ENCODE results near the gene CFAP107.
"Not testable (repeated sequence)": the region's sequence is repeated elsewhere in the genome, so short reads cannot be mapped to it uniquely, and the experiment has no call there.

CFAP107 gene

DNA sequence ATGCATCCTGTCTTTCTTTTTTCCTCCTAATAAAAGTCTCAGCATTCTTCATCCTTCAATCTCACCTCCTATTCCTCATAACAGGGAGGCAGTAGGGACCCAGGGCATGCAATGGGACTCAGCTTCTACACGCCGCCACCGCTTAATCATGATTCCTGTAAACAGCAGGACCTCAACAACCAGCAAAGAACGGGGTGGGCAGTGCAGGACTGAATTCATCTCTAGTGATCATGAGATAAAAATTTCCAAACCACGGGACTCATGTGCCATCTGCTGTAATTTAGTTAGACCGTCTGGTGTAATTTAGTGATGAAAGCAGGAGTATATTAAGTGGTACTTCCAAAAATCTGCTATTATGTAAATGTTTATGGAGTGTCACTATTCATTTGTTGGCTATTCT lies 32.9 kb downstream of the CFAP107 start:
- Histone ChIP-seq H3K79me1 (replicated peaks; ENCODE audit: low read length, poor library complexity, severe bottlenecking) (no peaks in the 10 kb centered on the region), H2BK120ac (ENCODE audit: low read depth, low read length) (no peak overlapping the region)

DNA sequence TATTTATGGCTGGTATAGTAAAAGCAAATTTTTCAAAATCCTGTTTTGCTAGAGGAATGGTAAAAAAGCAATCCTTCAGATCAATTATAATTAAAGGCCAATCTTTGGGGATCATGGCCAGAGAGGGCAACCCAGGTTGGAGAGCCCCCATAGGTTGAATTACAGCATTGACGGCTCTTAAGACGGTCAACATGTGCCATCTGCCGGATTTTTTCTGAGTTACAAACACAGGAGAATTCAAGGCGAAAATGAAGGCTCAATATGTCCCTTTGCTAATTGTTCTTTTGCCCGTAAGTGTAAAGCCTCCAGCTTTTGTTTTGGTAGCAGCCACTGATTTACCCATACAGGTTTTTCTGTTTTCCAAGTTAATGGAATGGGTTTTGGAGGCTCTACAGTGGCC lies 35.5 kb downstream of the CFAP107 start:
- no CpG with 5 or more reads among the region's 5 CpGs for WGBS
- H3K9ac ChIP-seq (ENCODE audit: low read length); H3K4me3 ChIP-seq (ENCODE audit: insufficient read depth in 1 of 2, low read depth in 1 of 2, low read length in 2 of 2); H3K27ac ChIP-seq (ENCODE audit: low read length, poor library complexity, severe bottlenecking); H2BK15ac ChIP-seq (ENCODE audit: low read depth, poor library complexity, severe bottlenecking); H2AFZ ChIP-seq (ENCODE audit: low read depth, low read length); H3K9me3 ChIP-seq (ENCODE audit: control insufficient read depth, low read length); H3K4me1 ChIP-seq (ENCODE audit: control insufficient read depth, insufficient read depth, low read depth, low read length); H3K18ac ChIP-seq (ENCODE audit: low read depth in 1 of 2, low read length in 2 of 2); H2BK120ac ChIP-seq (ENCODE audit: low read depth, low read length); H3K4ac ChIP-seq (ENCODE audit: low read depth in 1 of 2, low read length in 2 of 2); H2BK12ac ChIP-seq (ENCODE audit: low read length in 2 of 2); H3K36me3 ChIP-seq (ENCODE audit: control insufficient read depth in 1 of 2, insufficient read depth in 2 of 2, low read depth in 1 of 2, low read length in 2 of 2); H3K79me1 ChIP-seq (replicated peaks; ENCODE audit: low read length, poor library complexity, severe bottlenecking); H3K4me2 ChIP-seq (ENCODE audit: low read length, poor library complexity, severe bottlenecking); H2AK5ac ChIP-seq (ENCODE audit: low read length, severe bottlenecking); H3K23ac ChIP-seq (ENCODE audit: low read length in 2 of 2); H2BK5ac ChIP-seq (ENCODE audit: low read depth, low read length, poor library complexity, severe bottlenecking); H3K27me3 ChIP-seq (ENCODE audit: control insufficient read depth in 1 of 2, insufficient read depth in 1 of 2, low read length in 2 of 2); H3K14ac ChIP-seq (ENCODE audit: low read length in 2 of 2); H4K8ac ChIP-seq (ENCODE audit: low read length); H4K91ac ChIP-seq (ENCODE audit: low read length); DNase-seq: not testable (repeated sequence)

More for the DNA sequence above, 32.9 kb downstream of the CFAP107 start:
- H3K14ac ChIP-seq (ENCODE audit: low read length in 2 of 2): no peak overlapping the region
- H2BK15ac ChIP-seq (ENCODE audit: low read depth, poor library complexity, severe bottlenecking): no peak overlapping the region
- H3K9me3 ChIP-seq (ENCODE audit: control insufficient read depth, low read length): no peaks in the 10 kb centered on the region
- no peak for DNase-seq
- no peak overlapping the region for H3K18ac ChIP-seq (ENCODE audit: low read depth in 1 of 2, low read length in 2 of 2)
- H3K23ac ChIP-seq (ENCODE audit: low read length in 2 of 2): no peak overlapping the region
- no peak overlapping the region for H2BK12ac ChIP-seq (ENCODE audit: low read length in 2 of 2)
- H3K4me2 ChIP-seq (ENCODE audit: low read length, poor library complexity, severe bottlenecking): no peak overlapping the region
- no peak overlapping the region for H4K91ac ChIP-seq (ENCODE audit: low read length)
- H2AK5ac ChIP-seq (ENCODE audit: low read length, severe bottlenecking): no peak overlapping the region
- H3K36me3 ChIP-seq (ENCODE audit: control insufficient read depth in 1 of 2, insufficient read depth in 2 of 2, low read depth in 1 of 2, low read length in 2 of 2): no peaks in the 10 kb centered on the region
- peaks cover 0 to 9% of the 10 kb centered on the region in 2 experiments for H3K27me3 ChIP-seq (ENCODE audit: control insufficient read depth in 1 of 2, insufficient read depth in 1 of 2, low read length in 2 of 2)
- H3K4me1 ChIP-seq (ENCODE audit: control insufficient read depth, insufficient read depth, low read depth, low read length): no peaks in the 10 kb centered on the region
- H3K4ac ChIP-seq (ENCODE audit: low read depth in 1 of 2, low read length in 2 of 2): no peak overlapping the region
- no peak overlapping the region for H3K4me3 ChIP-seq (ENCODE audit: insufficient read depth in 1 of 2, low read depth in 1 of 2, low read length in 2 of 2)
- no peak overlapping the region for H3K9ac ChIP-seq (ENCODE audit: low read length)
- no peak overlapping the region for H2BK5ac ChIP-seq (ENCODE audit: low read depth, low read length, poor library complexity, severe bottlenecking)
- no peak overlapping the region for H2AFZ ChIP-seq (ENCODE audit: low read depth, low read length)
- H4K8ac ChIP-seq (ENCODE audit: low read length): no peak overlapping the region
- WGBS: 79% methylated on average over 6 of the region's 6 CpGs
- no peak overlapping the region for H3K27ac ChIP-seq (ENCODE audit: low read length, poor library complexity, severe bottlenecking)

DNA sequence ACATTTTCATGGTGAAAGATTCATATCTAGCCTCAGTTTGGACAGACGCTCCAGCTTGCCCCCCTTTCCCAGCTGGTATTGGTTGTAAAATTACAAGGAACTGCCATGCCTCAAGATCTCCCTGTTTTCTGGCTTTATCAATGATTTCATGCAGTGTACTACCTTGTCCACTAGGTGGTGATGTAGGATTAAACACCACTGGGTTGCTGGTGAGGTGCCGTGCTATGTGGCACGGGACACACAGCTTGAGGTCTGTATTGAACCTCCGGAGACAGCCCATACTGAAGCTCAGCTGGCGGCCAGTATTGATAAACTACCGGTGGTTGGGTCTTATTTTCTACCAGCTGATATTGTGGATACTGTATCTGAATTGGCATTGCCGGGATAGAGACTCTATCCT lies 37.8 kb downstream of the CFAP107 start:
- not testable (repeated sequence) for H3K27ac ChIP-seq (ENCODE audit: low read length, poor library complexity, severe bottlenecking); H3K4me1 ChIP-seq (ENCODE audit: control insufficient read depth, insufficient read depth, low read depth, low read length); H3K23ac ChIP-seq (ENCODE audit: low read length in 2 of 2); H3K79me1 ChIP-seq (replicated peaks; ENCODE audit: low read length, poor library complexity, severe bottlenecking); H3K27me3 ChIP-seq (ENCODE audit: control insufficient read depth in 1 of 2, insufficient read depth in 1 of 2, low read length in 2 of 2); H2AFZ ChIP-seq (ENCODE audit: low read depth, low read length); H3K9me3 ChIP-seq (ENCODE audit: control insufficient read depth, low read length); H2BK5ac ChIP-seq (ENCODE audit: low read depth, low read length, poor library complexity, severe bottlenecking); H2BK15ac ChIP-seq (ENCODE audit: low read depth, poor library complexity, severe bottlenecking); H3K9ac ChIP-seq (ENCODE audit: low read length); H3K4me3 ChIP-seq (ENCODE audit: insufficient read depth in 1 of 2, low read depth in 1 of 2, low read length in 2 of 2); H2BK12ac ChIP-seq (ENCODE audit: low read length in 2 of 2); H3K4me2 ChIP-seq (ENCODE audit: low read length, poor library complexity, severe bottlenecking); H4K8ac ChIP-seq (ENCODE audit: low read length); DNase-seq; H4K91ac ChIP-seq (ENCODE audit: low read length); H3K36me3 ChIP-seq (ENCODE audit: control insufficient read depth in 1 of 2, insufficient read depth in 2 of 2, low read depth in 1 of 2, low read length in 2 of 2); H2AK5ac ChIP-seq (ENCODE audit: low read length, severe bottlenecking); H2BK120ac ChIP-seq (ENCODE audit: low read depth, low read length); H3K4ac ChIP-seq (ENCODE audit: low read depth in 1 of 2, low read length in 2 of 2); H3K18ac ChIP-seq (ENCODE audit: low read depth in 1 of 2, low read length in 2 of 2); H3K14ac ChIP-seq (ENCODE audit: low read length in 2 of 2)
- WGBS: 34% methylated on average over 6 of the region's 7 CpGs

DNA sequence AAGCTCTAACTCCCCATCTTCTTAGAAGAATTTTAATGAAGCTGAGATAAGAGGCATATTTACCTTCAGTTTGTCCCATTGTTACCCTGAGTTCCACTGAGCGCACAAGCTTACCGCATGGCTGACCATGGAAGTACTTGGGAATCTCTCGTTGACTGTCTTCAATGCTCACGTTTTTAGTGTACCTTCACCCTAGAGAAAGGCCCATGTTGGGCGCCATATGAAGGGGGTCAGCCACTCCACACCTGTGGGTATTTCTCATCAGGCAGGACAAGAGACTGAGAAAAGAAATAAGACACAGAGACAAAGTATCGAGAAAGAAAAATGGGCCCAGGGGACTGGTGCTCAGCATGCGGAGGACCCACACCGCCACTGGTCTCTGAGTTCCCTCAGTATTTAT lies 38.7 kb downstream of the CFAP107 start:
- H3K14ac ChIP-seq (ENCODE audit: low read length in 2 of 2); H2BK120ac ChIP-seq (ENCODE audit: low read depth, low read length); H2BK15ac ChIP-seq (ENCODE audit: low read depth, poor library complexity, severe bottlenecking); H2AFZ ChIP-seq (ENCODE audit: low read depth, low read length); H3K79me1 ChIP-seq (replicated peaks; ENCODE audit: low read length, poor library complexity, severe bottlenecking); H2AK5ac ChIP-seq (ENCODE audit: low read length, severe bottlenecking); H3K4me2 ChIP-seq (ENCODE audit: low read length, poor library complexity, severe bottlenecking); H3K27ac ChIP-seq (ENCODE audit: low read length, poor library complexity, severe bottlenecking); H2BK12ac ChIP-seq (ENCODE audit: low read length in 2 of 2); H4K8ac ChIP-seq (ENCODE audit: low read length); H3K4ac ChIP-seq (ENCODE audit: low read depth in 1 of 2, low read length in 2 of 2); H3K18ac ChIP-seq (ENCODE audit: low read depth in 1 of 2, low read length in 2 of 2); H3K27me3 ChIP-seq (ENCODE audit: control insufficient read depth in 1 of 2, insufficient read depth in 1 of 2, low read length in 2 of 2); H3K9ac ChIP-seq (ENCODE audit: low read length); H3K9me3 ChIP-seq (ENCODE audit: control insufficient read depth, low read length); H3K4me1 ChIP-seq (ENCODE audit: control insufficient read depth, insufficient read depth, low read depth, low read length); H2BK5ac ChIP-seq (ENCODE audit: low read depth, low read length, poor library complexity, severe bottlenecking); H3K23ac ChIP-seq (ENCODE audit: low read length in 2 of 2); H4K91ac ChIP-seq (ENCODE audit: low read length); H3K36me3 ChIP-seq (ENCODE audit: control insufficient read depth in 1 of 2, insufficient read depth in 2 of 2, low read depth in 1 of 2, low read length in 2 of 2); H3K4me3 ChIP-seq (ENCODE audit: insufficient read depth in 1 of 2, low read depth in 1 of 2, low read length in 2 of 2): not testable (repeated sequence)
- 85% methylated on average over 7 of the region's 8 CpGs for WGBS
- peak; percentile 5 for DNase-seq
